Measurements from ENCODE around the gene ANKRD24. TPM values are rescaled to one million over a fixed set of nuclear protein-coding genes. Genes with fewer than 3 reads are reported as not detected.

The ANKRD24 gene
- total RNA-seq, 1 experiment from 2014 or later: 2.4 TPM

DNA sequence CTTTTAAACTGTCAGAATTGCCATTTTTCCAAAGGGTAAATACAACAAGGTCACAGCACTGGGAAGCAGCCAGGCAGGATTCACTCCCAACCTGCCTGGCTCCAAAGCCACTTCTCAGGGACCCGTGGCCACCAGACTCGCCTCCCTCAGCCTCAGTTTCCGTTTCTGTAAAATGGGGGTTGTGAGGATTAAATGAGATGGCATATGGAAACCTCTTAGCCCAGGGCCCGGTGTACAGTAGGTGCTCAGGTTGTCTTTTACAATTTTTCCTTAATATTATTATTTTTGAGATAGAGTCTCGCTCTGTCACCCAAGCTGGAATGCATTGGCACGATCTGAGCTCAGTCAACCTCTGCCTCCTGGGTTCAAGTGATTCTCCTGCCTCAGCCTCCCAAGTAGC, 74.5 kb downstream of the ANKRD24 start:
- H3K9ac ChIP-seq (ENCODE audit: extremely low read depth, insufficient read length, low read length): no peak overlapping the region
- H2AFZ ChIP-seq (ENCODE audit: low read length): no peak overlapping the region
- no peak overlapping the region for H2BK20ac ChIP-seq (ENCODE audit: low read depth, low read length, poor library complexity, severe bottlenecking)
- no peak overlapping the region for H3K14ac ChIP-seq (ENCODE audit: insufficient read depth, low read length)
- H3K23ac ChIP-seq (ENCODE audit: insufficient read length, low read depth, low read length): no peak overlapping the region
- no peaks in the 10 kb centered on the region for H3K27me3 Mint-ChIP-seq (ENCODE audit: low read depth)
- no peaks in the 10 kb centered on the region for H3K79me1 ChIP-seq (ENCODE audit: insufficient read depth, low read depth, low read length, poor library complexity, severe bottlenecking)
- H3K27ac Mint-ChIP-seq: no peak overlapping the region
- no peaks in the 10 kb centered on the region for H3K4me1 ChIP-seq (ENCODE audit: insufficient read depth, low read length)
- H4K20me1 ChIP-seq (ENCODE audit: control insufficient read depth, insufficient read depth, insufficient read length): no peaks in the 10 kb centered on the region
- peaks cover 8% of the 10 kb centered on the region for H3K9me3 ChIP-seq (ENCODE audit: control insufficient read depth, low read depth, low read length)
- H3K27ac ChIP-seq (ENCODE audit: insufficient read length, low read depth, low read length): no peak overlapping the region
- no peak overlapping the region for H3K4me3 Mint-ChIP-seq
- no CpG with 5 or more reads among the region's 6 CpGs for WGBS (ENCODE audit: extremely low coverage, insufficient read length, low lambda C conversion rate)
- H4K91ac ChIP-seq (ENCODE audit: insufficient read length, low read depth, low read length): no peak overlapping the region
- H2AK5ac ChIP-seq (ENCODE audit: insufficient read length, low read length): no peak overlapping the region
- TF ChIP-seq CTCF (conservative IDR thresholded peaks at IDR 0.05): no peak
- H4K5ac ChIP-seq (ENCODE audit: insufficient read length, low read depth, low read length): no peak overlapping the region
- H3K4me1 Mint-ChIP-seq: no peaks in the 10 kb centered on the region
- no peaks in the 10 kb centered on the region for H3K27me3 ChIP-seq (ENCODE audit: insufficient read depth, low read length)
- no peak overlapping the region for H2BK120ac ChIP-seq (ENCODE audit: low read depth, low read length, poor library complexity, severe bottlenecking)
- H3K36me3 Mint-ChIP-seq (ENCODE audit: insufficient read depth in 1 of 3, low read depth in 3 of 3): peaks cover 51 to 79% (median 71%) of the 10 kb centered on the region in 3 experiments
- no peak overlapping the region for H2BK15ac ChIP-seq (ENCODE audit: low read depth, low read length)
- H3K18ac ChIP-seq (ENCODE audit: insufficient read length, low read depth, low read length): no peak overlapping the region
- H3K23me2 ChIP-seq (ENCODE audit: insufficient read length, low read depth, low read length, poor library complexity, severe bottlenecking): no peaks in the 10 kb centered on the region
- no peak for DNase-seq
- peaks cover 21 to 31% of the 10 kb centered on the region in 2 experiments for H3K9me3 Mint-ChIP-seq
- no peak overlapping the region for H3K4me2 ChIP-seq (ENCODE audit: insufficient read depth, insufficient read length, low read length)
- H2BK5ac ChIP-seq (ENCODE audit: insufficient read length, low read length): no peak overlapping the region
- no peak overlapping the region for H2BK12ac ChIP-seq (ENCODE audit: insufficient read length, low read depth, low read length)
- H4K8ac ChIP-seq (replicated peaks; ENCODE audit: insufficient read length, low read depth, low read length): no peak overlapping the region
- H3K79me2 ChIP-seq (ENCODE audit: insufficient read depth, low read length): no peaks in the 10 kb centered on the region
- H3T11ph ChIP-seq (ENCODE audit: low read length): no peak overlapping the region
- no peak overlapping the region for H3K4ac ChIP-seq (ENCODE audit: low read depth, low read length)
- no peak overlapping the region for H3K56ac ChIP-seq (ENCODE audit: insufficient read length, low read depth, low read length)

Measured in H9 (cell line).